GM12892 (cell line): ENCODE measurements around the gene LAMA2.

Experiments used
- POLR2A ChIP-seq: IDR thresholded peaks from 2 replicates; pipeline ENCODE4 v1.6.1; 2011; ENCODE audit warnings: low read depth, low read length, control low read depth
- POLR2AphosphoS5 ChIP-seq: IDR thresholded peaks from 2 replicates; pipeline ENCODE4 v1.6.1; 2011; ENCODE audit warnings: low read depth, low read length, control low read depth
- TAF1 ChIP-seq: IDR thresholded peaks from 2 replicates; pipeline ENCODE4 v1.6.1; 2011; ENCODE audit warnings: low read depth, mild to moderate bottlenecking, control low read depth, low read length, borderline replicate concordance

GRCh38 chr6:129338683-129339082 is 455.7 kb downstream of the LAMA2 start:
- TF ChIP-seq POLR2A (no peak), POLR2AphosphoS5 (no peak), TAF1 (no peak)
